B cell (primary cell): ENCODE data around the gene CCND1.

ENCODE experiments used
- CTCF ChIP-seq: fragments of 200-600 bp; IDR thresholded peaks from one replicate; pipeline ENCODE4 v1.8.0; 2022; ENCODE audit warnings: antibody characterized with exemption, mild to moderate bottlenecking
- EZH2 ChIP-seq: IDR thresholded peaks from 2 replicates; pipeline ENCODE4 v1.6.1; 2012; ENCODE audit warnings: borderline replicate concordance, low read depth, mild to moderate bottlenecking, moderate library complexity, low read length; ENCODE audit not compliant: insufficient read depth, poor library complexity, severe bottlenecking

GRCh38 chr11:69671734-69672465, 30.9 kb downstream of the CCND1 start:
- TF ChIP-seq CTCF (no peak), EZH2 (no peak)
